22Rv1 (cell line): ENCODE data around the gene ACAT2.
A peak's percentile ranks its signal among the peaks of the same experiment; 100 is the strongest.
"Not testable (repeated sequence)": the region's sequence is repeated elsewhere in the genome, so short reads cannot be mapped to it uniquely, and the experiment has no call there.

Experiments used
- H3K27ac ChIP-seq: fragments of 450-650 bp; 2 replicates; pipeline ENCODE4 v1.5.1; 2017
- CTCF ChIP-seq: fragments of 450-650 bp; IDR thresholded peaks from 2 replicates; pipeline ENCODE4 v1.5.1; 2017; ENCODE audit warnings: mild to moderate bottlenecking
- ZFX ChIP-seq: fragments of 450-650 bp; IDR thresholded peaks from 2 replicates; pipeline ENCODE4 v1.6.1; 2017; ENCODE audit warnings: antibody characterized with exemption, borderline replicate concordance

ACAT2 gene

GRCh38 chr6:159718634-159719033, 43.2 kb upstream of the ACAT2 start:
- H3K27ac ChIP-seq: no peak overlapping the region
- no peak for TF ChIP-seq CTCF
- no peak for TF ChIP-seq ZFX

- TF ChIP-seq CTCF: no peak
- no peak for TF ChIP-seq ZFX
- no peak overlapping the region for H3K27ac ChIP-seq
These were observed 42.6 kb upstream of the ACAT2 start for GRCh38 chr6:159719287-159719686.

- TF ChIP-seq ZFX (no peak), CTCF (peak; percentile 64)
- no peak overlapping the region for H3K27ac ChIP-seq
These were observed 41.1 kb upstream of the ACAT2 start for GRCh38 chr6:159720708-159721107.

- not testable (repeated sequence) for H3K27ac ChIP-seq
These were observed 39.9 kb upstream of the ACAT2 start for GRCh38 chr6:159721981-159722380.

- TF ChIP-seq ZFX (no peak), CTCF (no peak)
- H3K27ac ChIP-seq: no peak overlapping the region
These were observed 39.2 kb upstream of the ACAT2 start for GRCh38 chr6:159722655-159723054.

- TF ChIP-seq CTCF: no peak
- no peak for TF ChIP-seq ZFX
- H3K27ac ChIP-seq: 0 out of 2 replicates have a peak overlapping the region, but pooled peaks have one; percentile 14
These were observed 38.6 kb upstream of the ACAT2 start for GRCh38 chr6:159723259-159723658.

- TF ChIP-seq ZFX (no peak), CTCF (no peak)
- no peak overlapping the region for H3K27ac ChIP-seq
These were observed 37.1 kb upstream of the ACAT2 start for GRCh38 chr6:159724778-159725177.

- H3K27ac ChIP-seq: not testable (repeated sequence)
These were observed 36.6 kb upstream of the ACAT2 start for GRCh38 chr6:159725208-159725607.
